RPMI7951 (cell line): ENCODE data around the gene GGTA1. TPM values are rescaled to one million over a fixed set of nuclear protein-coding genes. Genes with fewer than 3 reads are reported as not detected.
"Not testable (repeated sequence)": the region's sequence is repeated elsewhere in the genome, so short reads cannot be mapped to it uniquely, and the experiment has no call there.

Experiments
- DNase-seq: peaks from one replicate; pipeline ENCODE4 v3.0.0-alpha.2; 2012; ENCODE audit warnings: low read depth
- total RNA-seq: library from RNA; depleted of rRNA; stranded (reverse); fragments of >200 nt; shearing (Covaris generic); gene quantifications from 2 replicates; pipeline ENCODE4 v1.2.3, GENCODE V29; 2014

The GGTA1 gene
- total RNA-seq, 1 experiment from 2014 or later = not detected

GRCh38 chr9:121458449-121458848 is 41.2 kb downstream of the GGTA1 start:
- not testable (repeated sequence) for DNase-seq

GRCh38 chr9:121455527-121456239 is 44.0 kb downstream of the GGTA1 start:
- DNase-seq = peak; percentile 68

- DNase-seq = no peak
Observed at GRCh38 chr9:121454972-121455371, 44.7 kb downstream of the GGTA1 start.

GRCh38 chr9:121453232-121453892 is 46.3 kb downstream of the GGTA1 start:
- DNase-seq = no peak

- no peak for DNase-seq
Observed at GRCh38 chr9:121452085-121452484, 47.6 kb downstream of the GGTA1 start.

GRCh38 chr9:121451586-121451985 is 48.1 kb downstream of the GGTA1 start:
- no peak for DNase-seq

- peak; percentile 3 for DNase-seq
Observed at GRCh38 chr9:121450241-121450640, 49.4 kb downstream of the GGTA1 start.

- no peak for DNase-seq
Observed at GRCh38 chr9:121449786-121450185, 49.9 kb downstream of the GGTA1 start.

GRCh38 chr9:121447321-121447834 is 52.3 kb downstream of the GGTA1 start:
- DNase-seq = peak; percentile 79

GRCh38 chr9:121445986-121446385 is 53.7 kb downstream of the GGTA1 start:
- DNase-seq = no peak

- no peak for DNase-seq
Observed at GRCh38 chr9:121443981-121444380, 55.7 kb downstream of the GGTA1 start.

- DNase-seq = no peak
Observed at GRCh38 chr9:121441165-121441564, 58.5 kb downstream of the GGTA1 start.

- peak; percentile 40 for DNase-seq
Observed at GRCh38 chr9:121439711-121440664, 59.7 kb downstream of the GGTA1 start.

- no peak for DNase-seq
Observed at GRCh38 chr9:121439016-121439415, 60.6 kb downstream of the GGTA1 start.

GRCh38 chr9:121437891-121438290 is 61.8 kb downstream of the GGTA1 start:
- no peak for DNase-seq

- DNase-seq = not testable (repeated sequence)
Observed at GRCh38 chr9:121437046-121437445, 62.6 kb downstream of the GGTA1 start.

- DNase-seq = peak; percentile 35
Observed at GRCh38 chr9:121434969-121435368, 64.7 kb downstream of the GGTA1 start.

- no peak for DNase-seq
Observed at GRCh38 chr9:121427899-121428298, 71.7 kb downstream of the GGTA1 start.

- no peak for DNase-seq
Observed at GRCh38 chr9:121424024-121424432, 75.6 kb downstream of the GGTA1 start.

GRCh38 chr9:121411993-121412392 is 87.7 kb downstream of the GGTA1 start:
- DNase-seq = no peak

- no peak for DNase-seq
Observed at GRCh38 chr9:121405899-121406298, 93.7 kb downstream of the GGTA1 start.
